ENCODE results near the gene ECHDC1.

Gene ECHDC1

DNA sequence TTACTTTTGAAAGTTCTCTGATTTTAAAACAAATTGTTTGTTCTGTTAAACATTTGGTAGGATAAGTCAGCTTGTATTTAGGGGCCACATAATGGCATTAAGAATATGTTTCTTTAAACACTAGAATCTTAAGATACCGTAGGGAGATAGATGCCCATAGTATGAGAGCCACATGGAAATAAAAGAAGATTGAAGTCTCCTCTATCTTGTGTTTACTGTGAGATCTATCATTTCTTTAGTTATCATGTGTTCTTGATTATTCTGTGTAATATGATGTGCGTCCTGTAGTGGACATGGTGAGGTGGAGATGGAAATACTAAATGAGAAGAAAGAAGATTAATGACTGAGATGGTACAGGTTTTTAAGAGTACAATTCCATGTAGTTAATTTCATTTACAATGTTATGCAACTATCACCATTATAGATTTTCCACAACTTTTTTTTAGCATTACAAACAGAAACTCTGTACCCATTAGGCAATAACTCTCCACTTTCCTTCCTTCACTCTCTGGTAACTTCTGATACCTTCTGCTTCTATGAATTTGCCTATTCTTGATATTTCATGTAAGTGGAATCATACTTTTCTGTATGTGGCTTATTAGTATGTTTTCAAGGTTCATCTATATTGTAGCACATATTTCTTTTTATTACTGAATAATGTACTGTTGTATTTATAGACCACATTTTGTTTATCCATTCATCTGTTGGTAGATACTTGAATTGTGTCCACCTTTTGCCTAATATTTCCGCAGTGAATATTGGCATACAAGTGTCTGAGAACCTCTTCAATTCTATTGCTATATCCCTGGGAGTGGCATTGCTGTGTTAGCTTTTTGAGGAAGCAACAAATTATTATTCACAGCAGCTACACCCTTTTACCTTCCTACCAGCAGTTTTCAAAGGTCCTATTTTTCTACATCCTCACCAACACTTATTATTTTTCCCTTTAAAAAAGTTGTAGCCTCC, 65.2 kb downstream of the ECHDC1 start:
- Mint-ChIP-seq H3K36me3 (ENCODE audit: low read depth) (peaks cover 21% of the 10 kb centered on the region), H3K4me3 (no peak overlapping the region), H3K27me3 (no peaks in the 10 kb centered on the region), H3K9me3 (no peaks in the 10 kb centered on the region), H3K27ac (no peak overlapping the region), H3K4me1 (ENCODE audit: low read depth) (peaks cover 19% of the 10 kb centered on the region)

DNA sequence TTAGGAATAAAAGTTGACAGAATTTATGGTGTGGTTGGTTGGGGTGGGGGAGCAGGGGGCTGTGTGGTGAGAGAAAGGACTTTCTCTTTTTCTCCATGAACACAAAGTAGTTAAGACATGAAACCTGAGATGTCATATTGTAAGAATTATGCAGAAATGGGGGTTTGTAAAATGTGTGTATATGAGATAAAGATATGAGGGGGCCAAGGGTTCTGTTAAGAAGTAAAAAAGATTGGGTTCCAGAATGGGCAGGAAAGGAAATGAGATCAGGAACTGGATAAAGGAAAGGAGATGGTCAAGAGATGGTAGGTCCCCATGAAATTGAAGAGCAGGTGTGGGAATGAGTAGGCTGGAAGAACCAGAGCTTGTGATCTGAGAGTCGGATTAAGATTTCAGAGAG, 67.1 kb downstream of the ECHDC1 start:
- Mint-ChIP-seq H3K9me3 (no peaks in the 10 kb centered on the region), H3K27me3 (no peaks in the 10 kb centered on the region), H3K27ac (no peak overlapping the region), H3K36me3 (ENCODE audit: low read depth) (peaks cover 6% of the 10 kb centered on the region), H3K4me1 (ENCODE audit: low read depth) (peaks cover 27% of the 10 kb centered on the region), H3K4me3 (no peak overlapping the region)

GRCh38 chr6:127273499-127273898, 69.9 kb downstream of the ECHDC1 start:
- peaks cover 44% of the 10 kb centered on the region for H3K4me1 Mint-ChIP-seq (ENCODE audit: low read depth)
- peaks cover 14% of the 10 kb centered on the region for H3K36me3 Mint-ChIP-seq (ENCODE audit: low read depth)

GRCh38 chr6:127272576-127272975, 70.8 kb downstream of the ECHDC1 start:
- Mint-ChIP-seq H3K4me1 (ENCODE audit: low read depth) (peaks cover 51% of the 10 kb centered on the region), H3K4me3 (no peak overlapping the region), H3K27ac (no peak overlapping the region), H3K27me3 (no peaks in the 10 kb centered on the region), H3K9me3 (no peaks in the 10 kb centered on the region), H3K36me3 (ENCODE audit: low read depth) (peaks cover 17% of the 10 kb centered on the region)

More at GRCh38 chr6:127273499-127273898, 69.9 kb downstream of the ECHDC1 start:
- Mint-ChIP-seq H3K27ac (no peak overlapping the region), H3K4me3 (no peak overlapping the region), H3K27me3 (no peaks in the 10 kb centered on the region), H3K9me3 (no peaks in the 10 kb centered on the region)

GRCh38 chr6:127267646-127268625, 75.5 kb downstream of the ECHDC1 start:
- no peaks in the 10 kb centered on the region for H3K9me3 Mint-ChIP-seq
- H3K27me3 Mint-ChIP-seq: no peaks in the 10 kb centered on the region
- peak overlapping the region; percentile 98 for H3K27ac Mint-ChIP-seq
- H3K36me3 Mint-ChIP-seq (ENCODE audit: low read depth): peaks cover 13% of the 10 kb centered on the region
- H3K4me3 Mint-ChIP-seq: peak overlapping the region; percentile 99
- peaks cover 51% of the 10 kb centered on the region for H3K4me1 Mint-ChIP-seq (ENCODE audit: low read depth)

GRCh38 chr6:127266892-127267645, 76.3 kb downstream of the ECHDC1 start:
- Mint-ChIP-seq H3K27me3 (no peaks in the 10 kb centered on the region), H3K27ac (peak overlapping the region; percentile 98), H3K9me3 (no peaks in the 10 kb centered on the region), H3K4me1 (ENCODE audit: low read depth) (peaks cover 46% of the 10 kb centered on the region), H3K4me3 (peak overlapping the region; percentile 99), H3K36me3 (ENCODE audit: low read depth) (peaks cover 13% of the 10 kb centered on the region)

DNA sequence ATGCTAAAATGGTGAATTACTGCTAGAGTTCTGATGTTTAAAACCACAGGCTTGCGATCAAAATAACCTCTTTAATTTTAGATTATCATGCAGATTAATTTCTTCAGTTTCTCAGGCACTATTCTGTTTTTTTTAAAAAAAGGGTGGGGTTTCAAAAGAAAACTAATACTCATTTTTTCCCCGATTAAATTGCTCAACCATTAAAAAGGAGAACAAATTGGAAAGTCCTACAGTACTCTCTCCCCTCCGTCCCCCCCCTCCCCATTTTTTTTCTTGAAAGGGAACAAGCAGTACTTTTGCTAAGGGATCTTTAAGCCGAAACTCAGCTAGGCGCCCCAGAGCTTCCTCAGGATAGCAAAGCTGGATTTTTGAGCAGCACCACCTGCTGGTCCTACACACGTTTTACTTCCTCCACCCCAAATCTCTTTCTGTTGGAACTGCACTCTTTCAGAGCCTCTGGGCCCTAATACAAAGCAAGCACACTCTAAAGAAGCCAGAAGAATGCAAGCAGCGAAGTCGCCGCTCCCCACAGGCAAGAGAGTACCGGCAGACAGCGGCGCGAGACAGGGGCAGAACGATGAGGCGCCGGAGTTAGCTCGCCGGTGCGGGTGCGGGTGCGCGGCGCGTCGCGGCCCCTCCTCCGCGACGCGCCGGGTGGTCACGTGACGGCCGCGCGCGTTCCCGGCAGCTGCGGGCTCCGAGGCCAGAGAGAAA, 77.1 kb downstream of the ECHDC1 start, which contains the start of gene RNF146:
Gene RNF146 (plus strand): TSS at position 687 of the 714 bp plus-strand sequence. CDS start 13,475 bp downstream, outside the sequence.
- H3K4me3 Mint-ChIP-seq: peak within 1 kb of the TSS; percentile 99
- H3K4me1 Mint-ChIP-seq (ENCODE audit: low read depth): peaks cover 43% of the 10 kb centered on the region

GRCh38 chr6:127263481-127263880, 79.9 kb downstream of the ECHDC1 start:
- Mint-ChIP-seq H3K4me1 (ENCODE audit: low read depth) (peaks cover 18% of the 10 kb centered on the region), H3K4me3 (no peak overlapping the region), H3K27ac (no peak overlapping the region), H3K36me3 (ENCODE audit: low read depth) (peaks cover 3% of the 10 kb centered on the region), H3K27me3 (no peaks in the 10 kb centered on the region), H3K9me3 (no peaks in the 10 kb centered on the region)

More for the DNA sequence above, 77.1 kb downstream of the ECHDC1 start, which contains the start of gene RNF146:
- Mint-ChIP-seq H3K9me3 (no peaks in the 10 kb centered on the region), H3K27me3 (no peaks in the 10 kb centered on the region), H3K36me3 (ENCODE audit: low read depth) (peaks cover 13% of the 10 kb centered on the region), H3K27ac (peak within 1 kb of the TSS; percentile 98)

GRCh38 chr6:127262896-127263295, 80.5 kb downstream of the ECHDC1 start:
- Mint-ChIP-seq H3K4me1 (ENCODE audit: low read depth) (peaks cover 13% of the 10 kb centered on the region), H3K36me3 (ENCODE audit: low read depth) (no peaks in the 10 kb centered on the region), H3K27me3 (no peaks in the 10 kb centered on the region), H3K9me3 (no peaks in the 10 kb centered on the region), H3K27ac (no peak overlapping the region), H3K4me3 (no peak overlapping the region)

DNA sequence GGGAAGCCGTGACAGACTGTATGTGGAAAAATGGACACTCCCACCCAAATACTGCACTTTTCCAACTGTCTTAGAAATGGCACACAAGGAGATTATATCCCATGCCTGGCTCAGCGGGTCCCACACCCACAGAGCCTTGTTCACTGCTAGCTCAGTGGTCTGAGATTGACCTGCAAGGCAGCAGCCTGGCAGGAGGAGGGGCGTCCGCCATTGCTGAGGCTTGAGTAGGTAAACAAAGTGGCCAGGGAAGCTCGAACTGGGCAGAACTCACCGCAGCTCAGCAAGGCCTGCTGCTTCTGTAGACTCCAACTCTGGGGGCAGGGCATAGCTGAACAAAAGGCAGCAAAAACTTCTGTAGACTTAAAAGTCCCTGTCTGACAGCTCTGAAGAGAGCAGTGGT, 88.1 kb downstream of the ECHDC1 start:
- H3K9me3 Mint-ChIP-seq: no peaks in the 10 kb centered on the region

DNA sequence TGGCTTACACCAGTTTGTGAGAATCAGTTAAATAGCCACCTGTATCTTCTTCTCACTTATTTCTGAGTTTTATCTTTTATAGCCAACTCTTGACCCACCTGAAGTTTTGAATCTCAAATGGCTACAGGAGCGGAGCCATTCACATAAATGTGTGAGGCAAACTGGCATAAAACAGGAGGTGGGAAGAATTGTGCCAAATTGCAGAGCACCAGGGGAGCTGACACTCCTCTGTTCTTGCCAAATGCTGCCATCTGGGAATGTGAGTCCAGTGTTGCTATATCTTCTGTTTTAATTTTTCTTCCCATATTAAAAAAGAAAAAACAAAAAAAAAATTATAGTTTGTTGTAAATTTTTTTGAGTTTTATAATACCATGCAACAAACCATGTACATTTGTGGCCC, 93.8 kb downstream of the ECHDC1 start:
- H3K27ac Mint-ChIP-seq: no peak overlapping the region
- H3K4me1 Mint-ChIP-seq (ENCODE audit: low read depth): no peaks in the 10 kb centered on the region
- peaks cover 11% of the 10 kb centered on the region for H3K27me3 Mint-ChIP-seq
- H3K9me3 Mint-ChIP-seq: no peaks in the 10 kb centered on the region
- no peaks in the 10 kb centered on the region for H3K36me3 Mint-ChIP-seq (ENCODE audit: low read depth)
- no peak overlapping the region for H3K4me3 Mint-ChIP-seq

More for the DNA sequence above, 88.1 kb downstream of the ECHDC1 start:
- H3K4me3 Mint-ChIP-seq: no peak overlapping the region
- H3K36me3 Mint-ChIP-seq (ENCODE audit: low read depth): no peaks in the 10 kb centered on the region
- no peak overlapping the region for H3K27ac Mint-ChIP-seq
- H3K4me1 Mint-ChIP-seq (ENCODE audit: low read depth): no peaks in the 10 kb centered on the region
- H3K27me3 Mint-ChIP-seq: peaks cover 5% of the 10 kb centered on the region

DNA sequence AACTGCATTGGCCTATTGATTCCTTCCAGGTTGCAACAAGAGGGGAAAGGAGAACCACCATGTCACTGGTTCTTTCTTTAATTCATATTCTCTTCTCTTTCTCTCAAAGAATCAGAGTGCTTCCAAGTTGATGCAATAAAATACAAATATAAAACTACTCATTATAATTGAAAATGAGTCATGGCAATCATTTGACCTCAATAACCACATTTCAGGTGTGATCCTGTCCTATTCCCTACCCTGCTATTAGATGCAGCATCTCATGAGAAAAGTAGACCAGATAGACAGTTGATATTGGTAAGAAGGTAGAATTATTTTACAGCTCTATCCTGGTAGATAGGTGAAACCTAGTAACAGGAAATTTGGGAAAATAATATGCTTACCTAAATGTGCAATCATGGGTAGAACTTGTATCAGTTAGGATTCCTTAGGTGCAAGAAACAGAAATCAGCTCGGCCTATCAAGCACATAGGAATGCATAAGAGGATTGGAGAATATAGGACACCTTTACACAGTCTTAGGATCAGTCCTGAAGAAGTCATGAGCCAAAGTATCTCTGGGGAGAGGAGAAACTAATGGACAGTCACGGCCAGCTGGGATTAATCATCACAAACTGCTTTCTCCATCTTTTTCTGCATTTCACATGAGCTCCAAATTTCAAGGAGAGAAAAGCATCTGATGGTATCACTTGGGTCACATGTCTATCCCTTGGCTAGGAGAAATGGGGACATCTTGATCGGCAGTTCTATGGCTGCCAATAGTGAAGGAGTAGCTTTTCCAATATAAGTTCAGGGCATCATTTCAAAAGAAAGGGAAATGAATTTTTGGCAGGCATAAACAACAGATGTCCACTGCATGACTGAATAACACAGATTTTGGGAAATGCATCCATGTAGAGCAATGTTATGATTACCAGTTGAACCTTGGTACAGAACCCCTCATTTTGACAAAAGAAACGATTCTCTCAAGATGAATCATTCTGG, 96.0 kb downstream of the ECHDC1 start:
- H3K36me3 Mint-ChIP-seq (ENCODE audit: low read depth): no peaks in the 10 kb centered on the region
- peaks cover 11% of the 10 kb centered on the region for H3K27me3 Mint-ChIP-seq
- H3K9me3 Mint-ChIP-seq: no peaks in the 10 kb centered on the region
- no peaks in the 10 kb centered on the region for H3K4me1 Mint-ChIP-seq (ENCODE audit: low read depth)
- H3K4me3 Mint-ChIP-seq: no peak overlapping the region
- no peak overlapping the region for H3K27ac Mint-ChIP-seq

DNA sequence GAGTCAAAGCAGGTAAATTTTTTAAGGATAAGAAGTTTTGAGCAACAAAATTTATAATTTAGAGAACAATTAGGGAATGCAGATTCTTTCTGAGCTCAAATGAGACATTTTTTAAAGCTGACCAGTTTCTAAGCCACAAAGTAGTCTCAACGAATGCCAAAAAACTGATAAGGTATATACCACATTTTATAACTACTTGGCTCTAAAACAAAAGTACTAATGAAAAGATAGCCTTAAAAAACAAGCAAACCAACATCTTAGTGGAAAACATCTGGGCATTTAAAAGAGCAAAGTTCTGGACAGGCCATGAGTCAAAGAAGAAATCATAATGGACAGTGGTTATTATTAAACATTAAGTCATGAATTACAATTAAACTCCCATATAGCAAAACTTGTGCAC, 99.9 kb downstream of the ECHDC1 start:
- H3K9me3 Mint-ChIP-seq: no peaks in the 10 kb centered on the region
- no peaks in the 10 kb centered on the region for H3K4me1 Mint-ChIP-seq (ENCODE audit: low read depth)
- H3K27me3 Mint-ChIP-seq: peaks cover 20% of the 10 kb centered on the region
- H3K4me3 Mint-ChIP-seq: no peak overlapping the region
- H3K36me3 Mint-ChIP-seq (ENCODE audit: low read depth): no peaks in the 10 kb centered on the region
- H3K27ac Mint-ChIP-seq: no peak overlapping the region
